Chondrocyte (in vitro differentiated cells): ENCODE measurements around the gene SMC5. TPM values are rescaled to one million over a fixed set of nuclear protein-coding genes. Genes with fewer than 3 reads are reported as not detected.

ENCODE experiments used
- DNase-seq: peaks from one replicate; pipeline ENCODE4 v3.0.0; 2021; ENCODE audit warnings: mixed read lengths, low spot score
- H3K27ac Mint-ChIP-seq: one replicate; pipeline ENCODE4 v1.8.0; 2021; ENCODE audit warnings: mild to moderate bottlenecking, moderate library complexity, mixed read lengths; ENCODE audit not compliant: unreplicated experiment
- H3K27me3 Mint-ChIP-seq: 2 replicates; pipeline ENCODE4 v1.8.0; 2021; ENCODE audit warnings: low read depth, mixed read lengths
- H3K36me3 Mint-ChIP-seq: 2 replicates; pipeline ENCODE4 v1.8.0; 2021; ENCODE audit warnings: low read depth, mixed read lengths
- H3K4me1 Mint-ChIP-seq: 2 replicates; pipeline ENCODE4 v1.8.0; 2021; ENCODE audit warnings: low read depth, mild to moderate bottlenecking, mixed read lengths
- H3K4me3 Mint-ChIP-seq: one replicate; pipeline ENCODE4 v1.8.0; 2021; ENCODE audit warnings: mild to moderate bottlenecking, moderate library complexity, mixed read lengths; ENCODE audit not compliant: unreplicated experiment
- H3K9me3 Mint-ChIP-seq: 2 replicates; pipeline ENCODE4 v1.8.0; 2021; ENCODE audit warnings: low read depth, mixed read lengths
- total RNA-seq: library from RNA; stranded (reverse); gene quantifications from 3 replicates; pipeline ENCODE4 v1.2.1, GENCODE V29; 2021
- TF ChIP-seq, protein P1 (sequence below): fragments of 200-600 bp; sonication (generic); IDR thresholded peaks from 2 replicates; pipeline ENCODE4 v1.5.0; 2021; ENCODE audit warnings: antibody characterized with exemption, mild to moderate bottlenecking, moderate library complexity

The SMC5 gene
- total RNA-seq, 1 donor from 2014 or later, result 36.4 TPM

DNA sequence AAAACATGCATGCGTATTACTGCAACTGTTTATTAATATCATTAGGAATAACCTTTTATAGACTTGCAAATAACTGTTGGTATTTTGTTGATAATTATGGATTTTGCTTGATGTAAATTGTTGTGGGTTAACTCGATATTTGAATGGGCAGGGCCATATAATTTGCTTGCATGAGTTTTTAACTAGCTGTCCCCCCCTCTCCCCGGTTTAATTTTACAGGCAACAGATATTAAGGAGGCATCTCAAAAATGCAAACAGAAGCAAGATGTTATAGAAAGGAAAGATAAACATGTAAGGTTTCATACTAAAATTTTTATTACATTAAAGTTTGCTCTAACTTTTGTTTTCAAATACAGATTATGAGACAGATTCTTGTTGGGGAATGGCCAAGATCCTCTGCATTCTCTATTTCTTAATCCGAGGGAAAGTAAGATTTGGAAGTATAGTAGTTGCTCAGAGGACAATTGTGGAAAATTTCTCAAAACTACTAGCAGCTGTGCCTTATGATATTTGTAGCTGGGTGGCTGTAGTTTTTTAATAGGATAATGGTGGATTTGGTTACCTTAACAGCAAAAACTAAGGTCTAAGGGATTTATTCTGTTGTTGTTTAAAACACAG, 27.3 kb downstream of the SMC5 start:
- no peak overlapping the region for H3K4me3 Mint-ChIP-seq
- no peaks in the 10 kb centered on the region for H3K27me3 Mint-ChIP-seq
- TF ChIP-seq, protein P1, sequence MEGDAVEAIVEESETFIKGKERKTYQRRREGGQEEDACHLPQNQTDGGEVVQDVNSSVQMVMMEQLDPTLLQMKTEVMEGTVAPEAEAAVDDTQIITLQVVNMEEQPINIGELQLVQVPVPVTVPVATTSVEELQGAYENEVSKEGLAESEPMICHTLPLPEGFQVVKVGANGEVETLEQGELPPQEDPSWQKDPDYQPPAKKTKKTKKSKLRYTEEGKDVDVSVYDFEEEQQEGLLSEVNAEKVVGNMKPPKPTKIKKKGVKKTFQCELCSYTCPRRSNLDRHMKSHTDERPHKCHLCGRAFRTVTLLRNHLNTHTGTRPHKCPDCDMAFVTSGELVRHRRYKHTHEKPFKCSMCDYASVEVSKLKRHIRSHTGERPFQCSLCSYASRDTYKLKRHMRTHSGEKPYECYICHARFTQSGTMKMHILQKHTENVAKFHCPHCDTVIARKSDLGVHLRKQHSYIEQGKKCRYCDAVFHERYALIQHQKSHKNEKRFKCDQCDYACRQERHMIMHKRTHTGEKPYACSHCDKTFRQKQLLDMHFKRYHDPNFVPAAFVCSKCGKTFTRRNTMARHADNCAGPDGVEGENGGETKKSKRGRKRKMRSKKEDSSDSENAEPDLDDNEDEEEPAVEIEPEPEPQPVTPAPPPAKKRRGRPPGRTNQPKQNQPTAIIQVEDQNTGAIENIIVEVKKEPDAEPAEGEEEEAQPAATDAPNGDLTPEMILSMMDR, result no peak
- H3K27ac Mint-ChIP-seq, result peak overlapping the region; percentile 58
- no peaks in the 10 kb centered on the region for H3K9me3 Mint-ChIP-seq
- no peak for DNase-seq
- H3K4me1 Mint-ChIP-seq, result peaks cover 43% of the 10 kb centered on the region
- H3K36me3 Mint-ChIP-seq, result peaks cover 32% of the 10 kb centered on the region

DNA sequence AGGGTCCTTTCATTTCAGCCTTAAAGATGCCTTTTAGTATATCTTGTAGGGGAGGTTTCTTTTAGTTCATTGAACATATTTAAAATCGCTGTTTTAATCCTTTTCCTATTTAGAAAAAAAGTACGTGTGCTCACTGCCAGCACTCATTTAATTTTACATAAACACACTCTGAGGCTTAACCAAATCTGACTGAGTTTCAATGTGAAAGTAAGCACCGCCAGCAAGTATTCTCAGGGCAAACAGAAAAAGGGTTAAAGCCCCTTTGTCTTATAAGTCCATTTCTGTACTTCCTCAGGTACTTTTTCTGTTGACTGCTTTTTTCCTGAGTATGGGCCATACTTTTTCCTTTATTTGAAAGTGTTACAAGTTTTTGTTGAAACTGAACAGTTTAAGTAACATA, 31.8 kb downstream of the SMC5 start:
- Mint-ChIP-seq H3K4me3 (no peak overlapping the region), H3K27ac (peak overlapping the region; percentile 24), H3K9me3 (peaks cover 10% of the 10 kb centered on the region), H3K4me1 (peaks cover 36% of the 10 kb centered on the region), H3K27me3 (no peaks in the 10 kb centered on the region), H3K36me3 (peaks cover 30% of the 10 kb centered on the region)
- TF ChIP-seq, protein P1, result no peak
- no peak for DNase-seq

DNA sequence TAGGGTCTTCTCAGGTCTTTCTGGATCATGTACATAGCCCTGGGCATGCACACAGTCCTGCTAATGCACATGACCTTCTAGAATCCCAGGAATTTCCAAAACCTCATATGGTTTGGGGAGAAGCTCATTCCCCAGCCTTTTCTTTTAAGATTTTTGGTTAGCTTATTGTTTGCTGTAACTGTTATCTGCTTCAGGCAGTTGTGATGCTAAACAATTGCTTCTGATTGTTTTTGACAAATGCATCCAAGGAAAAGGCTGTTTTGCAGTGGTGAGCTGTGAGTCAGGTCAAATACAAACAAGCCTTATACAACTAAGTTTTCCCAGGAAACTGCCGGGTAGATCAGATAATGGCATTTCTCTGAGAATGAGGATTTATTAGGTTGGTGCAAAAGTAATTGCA, 32.7 kb downstream of the SMC5 start:
- H3K4me3 Mint-ChIP-seq, result no peak overlapping the region
- DNase-seq, result no peak

DNA sequence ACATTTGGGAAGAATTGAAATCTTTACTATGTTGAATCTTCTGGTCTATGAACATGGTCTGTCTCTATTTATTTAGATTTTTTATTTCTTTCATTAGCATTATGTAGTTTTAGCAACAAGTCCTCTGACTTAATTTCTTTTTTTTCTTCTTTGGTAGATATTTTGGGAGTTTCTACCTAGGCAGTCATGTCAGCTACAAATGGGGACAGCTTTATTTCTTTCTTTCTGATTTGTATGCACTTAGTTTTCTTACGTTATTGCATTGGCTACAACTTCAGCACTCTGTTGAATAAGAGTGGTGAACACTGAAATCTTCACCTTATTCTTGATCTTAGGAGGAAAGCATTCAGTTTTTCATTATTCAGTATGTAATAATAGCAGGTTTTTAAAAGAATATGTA, 33.5 kb downstream of the SMC5 start:
- Mint-ChIP-seq H3K27me3 (no peaks in the 10 kb centered on the region), H3K9me3 (peaks cover 10% of the 10 kb centered on the region), H3K4me3 (no peak overlapping the region), H3K4me1 (peaks cover 28% of the 10 kb centered on the region), H3K36me3 (peaks cover 24% of the 10 kb centered on the region), H3K27ac (no peak overlapping the region)
- TF ChIP-seq, protein P1, result no peak
- no peak for DNase-seq

More for the DNA sequence above, 32.7 kb downstream of the SMC5 start:
- H3K9me3 Mint-ChIP-seq, result peaks cover 10% of the 10 kb centered on the region
- TF ChIP-seq, protein P1, result no peak
- H3K36me3 Mint-ChIP-seq, result peaks cover 27% of the 10 kb centered on the region
- H3K27me3 Mint-ChIP-seq, result no peaks in the 10 kb centered on the region
- no peak overlapping the region for H3K27ac Mint-ChIP-seq
- H3K4me1 Mint-ChIP-seq, result peaks cover 30% of the 10 kb centered on the region

DNA sequence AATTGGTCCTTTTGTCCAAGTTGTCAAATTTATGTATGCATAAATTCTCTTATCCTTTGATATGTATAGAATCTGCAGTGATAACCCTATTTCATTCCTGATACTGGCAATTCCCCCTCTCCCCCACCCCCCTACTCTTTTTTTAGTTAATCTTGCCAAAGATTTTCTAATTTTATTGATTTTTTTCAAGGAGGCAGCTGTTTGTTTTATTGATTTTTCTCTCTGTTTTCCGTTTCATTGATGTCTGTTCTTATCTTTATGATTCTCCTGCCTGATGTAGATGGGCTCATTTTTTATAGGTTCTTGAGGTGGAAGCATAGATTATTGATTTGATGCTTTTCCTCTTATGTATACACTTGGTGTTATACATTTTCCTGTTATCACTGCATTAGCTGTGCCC, 34.4 kb downstream of the SMC5 start:
- TF ChIP-seq, protein P1, result no peak
- Mint-ChIP-seq H3K36me3 (peaks cover 24% of the 10 kb centered on the region), H3K27me3 (no peaks in the 10 kb centered on the region), H3K9me3 (peaks cover 10% of the 10 kb centered on the region), H3K4me1 (peaks cover 26% of the 10 kb centered on the region), H3K27ac (no peak overlapping the region), H3K4me3 (no peak overlapping the region)
- no peak for DNase-seq
